Regular cardiac myocyte (primary cell): ENCODE data around the gene GAGE2A. TPM values are rescaled to one million over a fixed set of nuclear protein-coding genes. Genes with fewer than 3 reads are reported as not detected.

Experiments used
- total RNA-seq: library from RNA; depleted of rRNA; stranded (reverse); fragments of >200 nt; gene quantifications from 2 replicates; pipeline ENCODE4 v1.2.3, GENCODE V29; 2014

GAGE2A gene
- total RNA-seq: not detected in 2 replicates

GRCh38 chrX:49589196-49589595 is at the start of gene GAGE2A:
Gene GAGE2A (plus strand): TSS chrX:49589496. CDS start chrX:49590651, 1,155 bp downstream.

GRCh38 chrX:49541433-49541832 is 47.9 kb upstream of the GAGE2A start, which contains the start of gene GAGE12D:
Gene GAGE12D (plus strand): TSS chrX:49541733. CDS start chrX:49542888, 1,155 bp downstream.

GRCh38 chrX:49550989-49551388 is 38.3 kb upstream of the GAGE2A start, which contains the start of gene GAGE12E:
Gene GAGE12E (plus strand): TSS chrX:49551289. CDS start chrX:49552444, 1,155 bp downstream.

GRCh38 chrX:49560542-49560941 is 28.8 kb upstream of the GAGE2A start, which contains the start of gene GAGE12F:
Gene GAGE12F (plus strand): TSS chrX:49560842. CDS start chrX:49561997, 1,155 bp downstream.

GRCh38 chrX:49570100-49570499 is 19.2 kb upstream of the GAGE2A start, which contains the start of gene GAGE12G:
Gene GAGE12G (plus strand): TSS chrX:49570400. CDS start chrX:49571555, 1,155 bp downstream.

GRCh38 chrX:49579649-49580048 is 9.6 kb upstream of the GAGE2A start, which contains the start of gene GAGE12H:
Gene GAGE12H (plus strand): TSS chrX:49579949. CDS start chrX:49581104, 1,155 bp downstream.

GRCh38 chrX:49598720-49599119 is 9.4 kb downstream of the GAGE2A start, which contains the start of gene GAGE1:
Gene GAGE1 (plus strand): TSS chrX:49599020. CDS start chrX:49600175, 1,155 bp downstream.

Other genes with a start within 250 kb of the GAGE2A start
- not detected in 2 replicates for gene GAGE12C, start 57.3 kb upstream of the GAGE2A start, total RNA-seq
- not detected in 2 replicates for gene GAGE12D, start 47.8 kb upstream of the GAGE2A start, total RNA-seq
- not detected in 2 replicates for gene GAGE12E, start 38.2 kb upstream of the GAGE2A start, total RNA-seq
- gene GAGE12F, start 28.7 kb upstream of the GAGE2A start, total RNA-seq: not detected in 2 replicates
- not detected in 2 replicates for gene GAGE12G, start 19.1 kb upstream of the GAGE2A start, total RNA-seq
- not detected in 2 replicates for gene GAGE12H, start 9.5 kb upstream of the GAGE2A start, total RNA-seq
- gene GAGE1, start 9.5 kb downstream of the GAGE2A start, total RNA-seq: not detected in 2 replicates
- gene PAGE1, start 106.5 kb downstream of the GAGE2A start, total RNA-seq: not detected in 2 replicates
- not detected in 2 replicates for gene PAGE4, start 239.8 kb downstream of the GAGE2A start, total RNA-seq